GM18508 (cell line): Measurements from ENCODE around the gene ENOX2.

ENCODE experiments used
- ATAC-seq: cut with Tn5 transposase; IDR thresholded peaks from one replicate; pipeline ENCODE4 v1.9.1; 2021; ENCODE audit warnings: moderate number of reproducible peaks; ENCODE audit not compliant: insufficient read depth, unreplicated experiment

The ENOX2 gene

DNA sequence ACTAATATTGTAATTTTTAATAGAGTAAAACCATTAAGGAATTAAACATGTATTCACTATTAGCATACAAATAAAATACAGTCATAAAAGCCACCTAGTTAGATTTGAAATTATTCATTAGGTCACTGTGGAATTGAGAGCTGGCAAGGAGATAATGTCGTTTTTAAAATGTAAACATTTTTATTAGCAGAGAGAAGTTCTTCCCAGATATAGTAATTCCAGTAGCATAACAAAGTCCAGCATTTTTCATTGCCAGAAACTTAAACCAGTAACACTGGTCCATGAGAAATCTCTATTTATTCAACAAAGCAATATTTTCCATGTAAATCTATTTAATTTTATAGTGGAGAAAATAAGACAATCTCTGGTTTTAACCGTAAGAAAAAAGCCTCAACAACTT lies 17.5 kb downstream of the ENOX2 start:
- no peak for ATAC-seq

DNA sequence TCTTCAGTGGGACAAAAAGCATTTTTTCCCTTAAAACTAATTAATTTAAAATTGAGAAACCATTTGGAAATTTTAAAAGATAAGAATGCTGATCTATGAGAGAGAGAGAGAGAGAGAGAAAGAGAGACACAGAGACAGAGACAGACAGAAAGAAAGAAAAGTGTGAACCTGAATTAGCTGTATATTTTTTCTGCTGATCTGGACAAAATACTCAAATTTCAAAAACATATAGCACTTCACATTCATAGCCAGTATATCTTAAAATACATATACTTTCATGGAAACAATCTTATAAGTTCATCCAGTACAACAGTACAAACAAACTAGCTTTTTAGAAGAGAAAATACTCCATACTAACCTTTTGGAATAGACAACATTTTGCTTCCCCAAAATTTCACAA lies 18.4 kb downstream of the ENOX2 start:
- ATAC-seq = no peak

DNA sequence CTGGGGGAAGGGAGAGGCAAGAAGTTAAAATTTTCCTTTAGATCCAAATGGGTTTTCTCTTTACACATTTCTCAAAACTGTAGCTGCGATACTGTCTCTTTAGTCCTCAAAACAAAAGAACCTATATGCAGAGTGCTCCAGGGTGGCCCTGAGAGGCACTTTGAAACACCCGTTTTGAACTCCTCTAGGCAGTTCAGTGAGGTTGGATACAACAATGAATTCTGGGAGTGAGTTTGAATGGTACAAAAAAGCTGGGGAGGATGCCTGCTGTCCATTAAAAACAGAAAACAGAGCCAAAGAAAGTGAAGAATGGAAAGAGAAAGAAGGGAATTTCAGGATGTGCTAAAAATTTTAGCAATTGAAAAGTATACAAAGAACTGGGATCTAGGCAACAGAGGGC lies 23.1 kb downstream of the ENOX2 start:
- no peak for ATAC-seq

DNA sequence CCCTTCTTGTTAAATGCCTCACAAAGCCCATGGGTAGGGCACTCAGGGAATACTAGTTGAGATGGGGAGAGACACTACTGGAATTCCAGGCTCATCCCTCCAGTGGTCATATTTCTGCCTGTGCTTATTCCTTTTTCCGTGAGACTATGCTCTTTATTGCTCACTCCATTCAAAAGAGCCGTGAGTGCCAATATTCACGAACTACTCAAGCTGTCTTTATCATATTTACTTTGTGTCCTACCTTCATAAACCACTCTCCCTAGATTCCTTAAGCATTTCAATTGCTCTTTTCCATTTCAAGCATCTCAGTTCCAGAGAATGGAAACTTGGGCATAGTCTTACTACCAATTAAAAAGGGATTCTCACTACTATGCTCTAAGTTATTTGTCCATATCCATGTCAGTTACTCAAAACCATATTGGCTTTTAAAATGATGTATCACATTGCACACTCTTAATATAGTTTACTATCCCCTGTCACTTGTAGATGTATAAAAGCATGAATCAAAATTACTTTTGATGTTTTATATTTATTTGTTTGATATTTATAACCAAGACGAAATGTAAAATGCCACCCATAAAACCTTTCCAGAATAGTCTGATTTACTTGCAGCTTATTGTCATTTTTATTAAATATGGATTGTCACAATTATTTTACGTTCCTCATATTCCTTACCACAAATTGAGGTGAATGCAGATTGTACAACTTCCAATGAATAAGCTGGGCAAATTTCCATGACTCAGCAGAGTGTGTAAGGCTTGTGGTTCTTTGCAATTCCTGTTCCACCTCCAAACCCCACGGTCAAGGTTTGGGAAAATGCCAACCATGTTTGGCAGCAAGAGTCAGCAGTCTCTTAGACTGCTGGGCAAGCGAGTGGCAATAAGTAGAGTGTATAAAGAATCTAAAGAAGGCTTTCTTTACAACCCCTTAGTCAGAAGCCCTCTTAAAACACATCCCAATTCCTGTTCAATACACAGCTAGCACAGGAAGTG lies 24.4 kb downstream of the ENOX2 start:
- no peak for ATAC-seq

DNA sequence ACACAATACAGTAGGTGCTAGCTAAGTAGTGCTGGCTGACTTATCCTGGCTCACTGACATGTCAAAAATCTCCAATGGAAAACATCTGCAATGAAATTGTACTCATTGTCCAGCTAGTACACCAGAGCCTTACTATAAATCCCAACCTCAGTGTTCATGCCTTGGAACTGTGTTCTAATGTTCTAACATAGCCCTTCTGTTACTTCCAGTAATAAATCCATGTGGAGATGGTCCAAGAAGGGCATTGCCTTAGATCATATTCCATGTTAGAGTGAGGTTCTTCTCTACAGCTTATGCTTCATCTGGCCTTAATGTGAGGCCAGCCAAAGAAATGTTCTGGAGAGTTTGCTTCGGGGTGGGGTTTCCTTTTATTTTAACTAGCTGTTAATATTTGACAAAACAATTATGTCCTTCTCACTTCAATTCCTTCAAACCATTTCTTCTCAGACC lies 25.1 kb downstream of the ENOX2 start:
- no peak for ATAC-seq

DNA sequence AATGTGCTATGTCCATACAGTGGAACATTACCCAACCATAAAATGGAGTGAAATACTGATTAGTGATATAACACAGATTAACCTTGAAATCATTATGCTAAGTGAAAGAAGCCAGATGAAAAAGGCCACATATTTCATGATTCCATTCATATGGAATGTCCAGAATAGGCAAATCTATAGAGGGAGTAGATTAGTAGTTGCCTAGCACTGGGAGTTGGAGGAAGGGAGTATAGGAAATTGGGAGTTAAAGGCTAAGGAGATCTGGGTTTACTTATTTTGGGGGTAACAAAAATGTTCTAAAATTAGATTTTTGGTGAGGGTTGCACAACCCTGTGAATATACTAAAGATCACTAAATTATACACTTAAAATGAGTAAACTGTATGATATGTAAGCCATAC lies 26.8 kb downstream of the ENOX2 start:
- ATAC-seq = no peak

DNA sequence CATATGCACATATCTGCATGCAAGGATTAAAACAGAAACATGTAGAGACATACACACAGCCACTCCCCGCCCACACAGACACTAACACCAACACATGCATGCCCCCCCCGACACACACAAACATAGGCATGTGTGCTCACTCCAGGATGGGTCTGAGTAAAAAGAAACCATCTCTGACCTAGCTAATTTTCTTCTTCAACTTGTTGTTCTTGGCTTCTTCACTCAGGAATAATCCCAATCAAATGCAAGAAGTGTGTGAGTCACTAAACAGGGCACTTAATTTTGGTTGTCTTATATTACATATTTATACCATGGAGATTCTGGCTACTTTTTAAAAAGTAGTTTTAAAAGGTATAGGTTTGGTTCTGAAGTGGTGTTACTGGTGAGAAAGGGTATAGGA lies 28.3 kb downstream of the ENOX2 start:
- no peak for ATAC-seq

DNA sequence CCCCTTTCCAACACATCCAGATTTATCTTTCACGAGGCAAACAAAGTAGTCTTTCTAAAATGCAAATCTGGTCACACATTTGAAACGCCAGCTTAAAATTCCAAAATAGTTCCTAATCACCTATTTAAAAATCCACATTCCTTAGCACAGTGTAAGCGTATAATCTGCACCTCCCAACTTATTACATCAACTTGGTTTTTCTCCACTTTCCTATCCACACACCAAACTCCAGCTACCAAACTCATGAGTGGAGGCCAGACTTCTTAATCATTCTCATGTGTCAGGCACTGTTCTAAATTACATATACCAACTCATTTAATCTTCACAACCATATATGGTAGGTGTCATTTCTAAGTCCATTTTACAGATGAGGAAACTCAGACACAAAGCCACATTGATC lies 33.8 kb downstream of the ENOX2 start:
- no peak for ATAC-seq

DNA sequence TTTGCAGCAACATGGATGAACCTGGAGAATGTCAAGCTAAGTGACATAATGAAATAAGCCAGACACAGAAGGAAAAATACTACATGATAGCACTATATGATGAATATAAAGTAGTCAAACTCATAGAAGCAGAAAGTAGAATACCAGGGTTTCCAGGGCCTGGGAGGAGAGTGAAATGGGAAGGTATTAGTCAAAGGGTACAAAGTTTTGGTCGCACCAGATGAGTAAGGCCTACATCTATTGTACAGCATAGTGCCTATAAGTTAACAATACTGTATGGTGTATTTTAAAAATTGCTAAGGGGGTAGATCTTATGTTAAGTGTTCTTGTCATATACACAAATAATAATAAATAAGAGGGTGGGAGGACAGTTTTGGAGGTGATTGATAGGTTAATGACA lies 41.5 kb downstream of the ENOX2 start:
- no peak for ATAC-seq

DNA sequence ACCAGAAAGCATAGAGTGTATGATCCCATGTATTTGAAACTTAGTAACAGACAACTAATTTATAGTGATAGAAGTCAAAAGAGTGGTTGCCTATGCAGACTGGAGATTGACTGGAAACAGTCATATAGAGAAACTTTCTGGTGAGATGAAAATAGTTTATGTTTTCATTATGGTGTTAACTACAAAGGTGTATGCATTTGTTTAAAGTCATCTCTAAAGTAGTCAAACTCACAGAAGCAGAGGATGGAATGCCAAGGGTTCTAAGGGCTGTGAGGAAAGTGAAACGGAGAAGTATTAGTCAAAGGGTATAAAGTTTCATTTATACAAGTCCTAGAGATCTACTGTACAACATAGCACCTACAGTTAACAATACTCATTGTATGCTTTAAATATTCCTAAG lies 45.8 kb downstream of the ENOX2 start:
- ATAC-seq = peak; percentile 94

DNA sequence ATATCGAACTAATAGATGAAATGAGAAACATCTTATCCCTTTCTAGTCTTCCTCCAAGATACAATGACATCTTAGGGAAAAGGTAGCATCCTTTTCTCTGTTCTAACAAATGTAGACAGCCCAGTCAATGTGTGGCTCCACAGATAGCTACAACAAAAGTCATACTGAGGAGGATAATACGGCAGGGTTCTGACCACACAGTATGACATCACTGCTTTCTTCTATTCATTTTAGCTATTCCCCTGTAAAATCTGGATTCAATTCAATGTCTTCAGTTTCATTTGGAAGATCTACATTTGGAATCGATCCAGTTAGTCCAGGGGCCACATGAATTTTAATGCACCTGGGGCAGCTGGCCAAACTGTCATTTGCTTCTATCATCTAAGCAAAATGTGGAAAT lies 51.4 kb downstream of the ENOX2 start:
- ATAC-seq = no peak

DNA sequence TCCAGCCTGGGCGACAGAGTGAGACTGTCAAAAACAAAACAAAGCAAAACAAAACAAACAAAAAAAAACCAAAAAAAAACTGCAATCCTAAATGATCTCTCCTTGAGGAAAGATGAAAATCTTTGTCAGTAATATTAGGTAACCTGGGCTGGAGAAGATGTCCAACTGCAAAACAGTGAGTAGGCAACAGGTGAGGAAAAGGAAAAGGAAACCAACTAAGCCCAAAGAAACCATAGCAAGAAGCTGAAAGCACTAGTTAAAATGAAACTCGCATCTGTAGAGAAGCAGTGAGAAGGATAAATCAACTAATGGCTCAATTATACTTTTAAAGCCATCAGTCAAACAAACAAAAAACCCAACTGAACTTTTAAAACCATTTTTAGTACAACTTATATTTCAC lies 54.2 kb downstream of the ENOX2 start:
- peak; percentile 84 for ATAC-seq

DNA sequence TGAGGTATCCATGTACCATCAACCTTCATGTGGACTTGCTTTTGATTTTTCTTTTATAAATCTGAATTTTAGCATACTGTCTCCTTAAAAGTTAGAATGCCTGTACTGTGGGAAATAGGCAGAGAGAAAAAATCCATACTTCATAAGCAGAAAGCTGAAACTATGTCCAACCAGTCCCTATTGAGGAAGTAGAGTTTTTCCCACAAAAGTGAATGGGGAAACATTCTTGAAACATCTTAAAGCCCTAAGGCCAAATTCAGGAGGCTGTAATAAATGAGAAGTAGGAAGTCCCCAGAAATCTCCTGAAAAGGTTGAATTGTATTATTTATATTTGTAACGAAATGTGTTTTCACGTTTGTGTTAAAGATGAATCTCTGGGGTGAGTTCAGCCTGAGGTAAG lies 56.3 kb downstream of the ENOX2 start:
- ATAC-seq = no peak

DNA sequence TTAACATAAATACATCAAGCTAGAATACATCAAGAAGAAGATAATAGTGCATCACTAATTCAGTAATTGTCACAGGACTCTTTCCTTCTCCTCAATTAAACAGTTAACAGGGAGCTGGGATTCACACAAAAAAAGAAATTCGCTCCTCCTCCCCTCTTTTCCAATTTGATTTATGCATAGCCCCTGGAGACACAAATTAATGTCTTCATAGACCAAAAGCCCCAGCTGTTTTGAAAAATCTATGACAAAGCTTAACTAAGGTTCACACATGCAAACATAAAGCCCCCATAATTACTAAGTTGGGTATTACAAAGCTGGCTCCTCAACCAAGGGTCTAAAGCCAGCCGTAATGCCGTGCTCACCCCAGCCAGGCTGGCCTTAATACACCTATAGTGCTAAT lies 61.2 kb downstream of the ENOX2 start:
- ATAC-seq = no peak

DNA sequence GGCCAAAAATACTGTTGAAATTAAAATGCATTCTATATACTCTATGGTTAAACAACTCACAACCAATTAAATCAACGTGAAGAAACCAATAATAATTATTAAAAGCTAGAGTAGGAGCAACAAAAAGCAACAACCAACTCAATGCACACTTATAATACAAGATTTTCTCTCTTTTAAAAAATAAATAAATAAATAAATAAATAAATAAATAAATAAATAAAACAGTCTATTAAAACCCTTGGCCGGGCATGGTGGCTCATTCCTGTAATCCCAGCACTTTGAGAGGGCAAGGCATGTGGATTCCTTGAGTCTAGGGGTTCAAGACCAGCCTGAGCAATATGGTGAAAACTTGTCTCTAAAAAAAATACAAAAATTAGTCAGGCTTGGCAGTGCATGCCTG lies 62.7 kb downstream of the ENOX2 start:
- ATAC-seq = no peak

DNA sequence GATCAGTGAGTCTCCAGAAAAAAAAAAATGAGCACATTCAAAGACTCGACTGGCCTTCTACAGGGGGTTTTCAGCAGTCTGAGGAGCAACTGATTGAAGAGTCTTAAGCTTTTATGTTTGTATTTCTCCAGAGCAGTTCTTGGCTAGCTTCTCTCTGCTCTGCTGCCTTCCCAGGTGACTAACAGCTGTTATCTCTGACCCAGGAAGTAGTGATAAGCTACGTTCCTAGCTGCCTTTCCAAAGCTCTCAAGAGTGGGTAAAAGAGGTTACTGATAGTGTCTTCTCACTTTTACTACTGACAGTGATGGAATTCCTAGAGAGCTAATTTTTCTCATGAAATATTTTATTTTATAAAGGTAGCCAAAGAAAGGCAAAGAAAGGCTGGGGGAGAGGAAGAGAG lies 66.6 kb downstream of the ENOX2 start:
- no peak for ATAC-seq

DNA sequence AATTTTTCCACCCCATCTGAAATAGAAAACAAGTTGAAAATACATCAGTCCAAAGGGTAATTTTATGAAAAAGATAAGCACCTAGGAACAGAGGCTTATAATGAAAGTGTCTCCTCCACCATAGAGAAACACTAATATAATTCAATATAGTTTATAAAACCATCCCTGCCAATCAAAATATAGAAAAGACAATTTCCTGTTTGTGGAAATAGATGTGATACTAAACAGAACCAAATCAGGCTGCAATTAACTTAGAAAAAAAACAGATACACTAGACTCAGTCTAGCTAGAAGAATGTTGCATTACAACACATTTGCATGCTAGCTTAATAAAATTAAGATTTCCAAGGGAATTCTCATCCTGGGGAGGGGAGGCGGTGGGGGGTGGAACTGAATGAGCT lies 68.2 kb downstream of the ENOX2 start:
- no peak for ATAC-seq

DNA sequence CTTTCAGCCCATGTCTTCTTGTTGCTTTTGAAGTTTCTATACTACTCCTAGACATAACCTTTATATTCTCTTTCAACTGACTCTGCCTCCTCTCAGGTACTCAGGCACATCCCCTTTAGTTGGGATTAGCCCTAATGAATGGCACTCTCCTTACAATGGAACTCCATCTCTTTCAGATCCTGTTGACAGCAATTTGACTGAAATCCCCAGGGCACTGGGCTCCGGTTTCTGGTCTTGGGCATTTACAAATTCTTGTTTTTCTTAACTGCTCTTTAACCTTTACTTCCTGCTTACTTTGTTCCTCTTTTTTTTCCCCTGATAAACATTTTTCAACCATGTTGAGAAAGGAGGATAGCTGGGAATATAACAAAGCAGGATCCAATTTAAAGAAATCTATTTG lies 68.9 kb downstream of the ENOX2 start:
- no peak for ATAC-seq

DNA sequence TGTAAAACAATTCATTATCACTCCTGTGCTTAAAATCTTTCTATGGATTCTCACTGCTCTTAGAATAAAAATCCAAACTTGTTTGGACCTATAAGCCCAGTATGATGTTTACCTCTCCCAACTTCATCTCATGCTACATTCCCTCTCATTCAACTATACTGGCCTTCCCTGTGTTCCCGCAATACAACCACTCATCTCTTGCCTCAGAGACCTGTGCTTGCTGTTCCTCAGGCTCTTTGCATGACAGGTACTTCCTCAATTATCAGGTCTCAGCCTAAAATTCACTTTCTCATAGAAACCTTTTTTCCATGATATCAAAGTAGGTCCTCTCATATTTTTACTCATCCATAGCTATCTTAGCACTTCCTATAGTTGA lies 71.7 kb downstream of the ENOX2 start:
- ATAC-seq = no peak

DNA sequence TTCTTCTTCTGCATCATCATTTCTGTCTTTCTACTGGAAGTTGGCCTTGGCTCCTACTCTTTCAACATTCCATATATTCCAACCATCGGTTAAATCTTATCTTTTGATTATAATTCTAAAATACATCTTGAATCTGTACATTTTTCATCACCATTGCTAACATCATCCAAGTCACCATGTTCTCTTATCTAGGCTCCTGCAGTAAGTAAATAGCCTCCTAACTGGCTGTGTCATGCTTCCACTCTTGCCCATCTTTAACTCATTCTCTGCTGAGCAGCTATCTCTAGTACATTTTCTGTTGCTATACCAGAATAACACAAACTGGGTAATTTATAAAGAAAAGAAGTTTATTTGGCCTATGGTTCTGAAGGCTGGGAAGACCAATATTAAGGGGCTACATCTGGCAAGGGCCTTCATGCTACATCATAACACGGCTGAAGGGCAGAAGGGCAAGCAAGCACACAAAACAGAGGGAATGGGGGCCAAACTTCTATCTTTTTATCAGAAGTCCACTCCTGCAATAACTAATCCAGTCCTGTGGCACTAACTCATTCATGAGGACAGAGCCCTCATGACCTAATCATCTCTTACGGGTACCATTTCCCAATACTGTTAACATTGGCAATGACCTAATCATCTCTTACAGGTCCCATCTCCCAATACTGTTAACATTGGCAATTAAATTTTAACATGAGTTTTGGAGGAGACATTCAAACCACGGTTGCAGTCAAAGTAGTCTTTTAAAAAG lies 72.2 kb downstream of the ENOX2 start:
- ATAC-seq = no peak
